ENCODE measurements around the gene HOXB4.

GRCh38 chr17:48558057-48558830 lies 19.9 kb downstream of the HOXB4 start:
- TF ChIP-seq CTCF (IDR thresholded peaks at IDR 0.05) (no peak), POLR2A (IDR thresholded peaks at IDR 0.05) (no peak)

Measured in lower leg skin (tissue), 3 donors.